SK-N-SH treated with all-trans-retinoic acid at 6 μM for 48 hours (cell line): ENCODE data around the gene VTI1A.

Experiments used
- ATAC-seq: fragments of 200-7000 bp; cut with Tn5 transposase; 3 replicates; pipeline ENCODE4 v1.9.1; 2020; ENCODE audit warnings: mild to moderate bottlenecking, moderate library complexity
- ARNTL ChIP-seq: fragments of 450-650 bp; formaldehyde crosslinking; IDR thresholded peaks from 2 replicates; pipeline ENCODE4 v1.5.0; 2020; ENCODE audit warnings: low read depth, mild to moderate bottlenecking, moderate library complexity, borderline replicate concordance
- BACH2 ChIP-seq: fragments of 250-450 bp; sonication (Bioruptor Pico); IDR thresholded peaks from 2 replicates; pipeline ENCODE4 v1.9.0; 2021; ENCODE audit warnings: mild to moderate bottlenecking, borderline replicate concordance
- ESRRG ChIP-seq: fragments of 250-450 bp; sonication (Bioruptor Pico); IDR thresholded peaks from 2 replicates; pipeline ENCODE4 v1.6.1; 2021; ENCODE audit warnings: mild to moderate bottlenecking
- ISL1 ChIP-seq: fragments of 250-450 bp; sonication (Bioruptor Pico); IDR thresholded peaks from 2 replicates; pipeline ENCODE4 v2.1.2; 2022; ENCODE audit warnings: mild to moderate bottlenecking, moderate library complexity
- OSR1 ChIP-seq: fragments of 250-450 bp; sonication (Bioruptor Pico); IDR thresholded peaks from 2 replicates; pipeline ENCODE4 v1.8.0; 2022; ENCODE audit warnings: moderate library complexity, mild to moderate bottlenecking, inconsistent platforms
- PPARA ChIP-seq: fragments of 250-450 bp; sonication (Bioruptor Pico); IDR thresholded peaks from 2 replicates; pipeline ENCODE4 v1.5.0; 2020; ENCODE audit warnings: mild to moderate bottlenecking, borderline replicate concordance
- SNAI2 ChIP-seq: fragments of 250-450 bp; sonication (Bioruptor Pico); IDR thresholded peaks from 2 replicates; pipeline ENCODE4 v1.5.0; 2020; ENCODE audit warnings: mild to moderate bottlenecking, moderate library complexity
- TOX ChIP-seq: fragments of 250-450 bp; sonication (Bioruptor Pico); IDR thresholded peaks from 2 replicates; pipeline ENCODE4 v1.8.0; 2021; ENCODE audit warnings: mild to moderate bottlenecking, moderate library complexity, borderline replicate concordance
- ZC3H10 ChIP-seq: fragments of 250-450 bp; sonication (Bioruptor Pico); IDR thresholded peaks from 2 replicates; pipeline ENCODE4 v1.5.1; 2021; ENCODE audit warnings: mild to moderate bottlenecking, moderate library complexity
- ZNF70 ChIP-seq: fragments of 450-650 bp; formaldehyde crosslinking; IDR thresholded peaks from 2 replicates; pipeline ENCODE4 v1.5.0; 2020; ENCODE audit warnings: mild to moderate bottlenecking, moderate library complexity
- ZNF8 ChIP-seq: fragments of 450-650 bp; formaldehyde crosslinking; IDR thresholded peaks from 2 replicates; pipeline ENCODE4 v1.5.0; 2020; ENCODE audit warnings: mild to moderate bottlenecking, moderate library complexity
- TF ChIP-seq, protein P1 (sequence below): fragments of 250-450 bp; sonication (Bioruptor Pico); IDR thresholded peaks from 2 replicates; pipeline ENCODE4 v1.5.1; 2021; ENCODE audit warnings: mild to moderate bottlenecking, moderate library complexity
- TF ChIP-seq, protein P2 (sequence below): fragments of 250-450 bp; sonication (Bioruptor Pico); IDR thresholded peaks from 2 replicates; pipeline ENCODE4 v1.5.0; 2020; ENCODE audit warnings: mild to moderate bottlenecking, moderate library complexity
- TF ChIP-seq, protein P3 (sequence below): fragments of 250-450 bp; sonication (Bioruptor Pico); IDR thresholded peaks from 2 replicates; pipeline ENCODE4 v1.8.0; 2020; ENCODE audit warnings: mild to moderate bottlenecking, moderate library complexity, borderline replicate concordance
- TF ChIP-seq, protein P4 (sequence below): fragments of 250-450 bp; sonication (Bioruptor Pico); IDR thresholded peaks from 2 replicates; pipeline ENCODE4 v1.8.0; 2021; ENCODE audit warnings: low read depth, mild to moderate bottlenecking, moderate library complexity, borderline replicate concordance
- TF ChIP-seq, protein P5 (sequence below): fragments of 250-450 bp; sonication (Bioruptor Pico); IDR thresholded peaks from 2 replicates; pipeline ENCODE4 v1.5.1; 2020; ENCODE audit warnings: low read depth, mild to moderate bottlenecking, moderate library complexity

VTI1A gene

DNA sequence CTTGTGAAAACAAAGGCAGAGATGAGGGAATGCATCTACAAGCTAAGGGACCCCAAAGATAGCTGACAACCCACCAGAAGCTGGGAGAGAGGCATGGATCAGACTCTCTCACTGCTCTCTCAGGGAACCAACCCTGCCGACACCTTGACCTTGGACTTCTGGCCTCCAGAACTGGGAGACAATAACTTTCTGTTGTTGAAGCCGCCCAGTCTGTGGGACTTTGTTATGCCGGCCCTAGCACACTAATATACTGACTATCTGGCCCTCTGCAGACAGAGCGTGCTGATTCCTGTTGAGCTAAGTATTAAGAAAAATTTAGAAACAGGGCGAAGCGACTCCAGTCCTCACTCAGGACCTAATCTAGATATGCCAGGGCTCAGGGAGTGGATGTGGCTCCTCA, 358.7 kb downstream of the VTI1A start:
- ATAC-seq: no peak
- no peak for TF ChIP-seq BACH2 (CRISPR knock-in tag)
- TF ChIP-seq, protein P1, sequence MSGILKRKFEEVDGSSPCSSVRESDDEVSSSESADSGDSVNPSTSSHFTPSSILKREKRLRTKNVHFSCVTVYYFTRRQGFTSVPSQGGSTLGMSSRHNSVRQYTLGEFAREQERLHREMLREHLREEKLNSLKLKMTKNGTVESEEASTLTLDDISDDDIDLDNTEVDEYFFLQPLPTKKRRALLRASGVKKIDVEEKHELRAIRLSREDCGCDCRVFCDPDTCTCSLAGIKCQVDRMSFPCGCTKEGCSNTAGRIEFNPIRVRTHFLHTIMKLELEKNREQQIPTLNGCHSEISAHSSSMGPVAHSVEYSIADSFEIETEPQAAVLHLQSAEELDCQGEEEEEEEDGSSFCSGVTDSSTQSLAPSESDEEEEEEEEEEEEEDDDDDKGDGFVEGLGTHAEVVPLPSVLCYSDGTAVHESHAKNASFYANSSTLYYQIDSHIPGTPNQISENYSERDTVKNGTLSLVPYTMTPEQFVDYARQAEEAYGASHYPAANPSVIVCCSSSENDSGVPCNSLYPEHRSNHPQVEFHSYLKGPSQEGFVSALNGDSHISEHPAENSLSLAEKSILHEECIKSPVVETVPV (CRISPR knock-in tag): no peak
- no peak for TF ChIP-seq ZNF8 (CRISPR knock-in tag)
- no peak for TF ChIP-seq ISL1 (CRISPR knock-in tag)
- no peak for TF ChIP-seq SNAI2 (CRISPR knock-in tag)
- TF ChIP-seq, protein P2, sequence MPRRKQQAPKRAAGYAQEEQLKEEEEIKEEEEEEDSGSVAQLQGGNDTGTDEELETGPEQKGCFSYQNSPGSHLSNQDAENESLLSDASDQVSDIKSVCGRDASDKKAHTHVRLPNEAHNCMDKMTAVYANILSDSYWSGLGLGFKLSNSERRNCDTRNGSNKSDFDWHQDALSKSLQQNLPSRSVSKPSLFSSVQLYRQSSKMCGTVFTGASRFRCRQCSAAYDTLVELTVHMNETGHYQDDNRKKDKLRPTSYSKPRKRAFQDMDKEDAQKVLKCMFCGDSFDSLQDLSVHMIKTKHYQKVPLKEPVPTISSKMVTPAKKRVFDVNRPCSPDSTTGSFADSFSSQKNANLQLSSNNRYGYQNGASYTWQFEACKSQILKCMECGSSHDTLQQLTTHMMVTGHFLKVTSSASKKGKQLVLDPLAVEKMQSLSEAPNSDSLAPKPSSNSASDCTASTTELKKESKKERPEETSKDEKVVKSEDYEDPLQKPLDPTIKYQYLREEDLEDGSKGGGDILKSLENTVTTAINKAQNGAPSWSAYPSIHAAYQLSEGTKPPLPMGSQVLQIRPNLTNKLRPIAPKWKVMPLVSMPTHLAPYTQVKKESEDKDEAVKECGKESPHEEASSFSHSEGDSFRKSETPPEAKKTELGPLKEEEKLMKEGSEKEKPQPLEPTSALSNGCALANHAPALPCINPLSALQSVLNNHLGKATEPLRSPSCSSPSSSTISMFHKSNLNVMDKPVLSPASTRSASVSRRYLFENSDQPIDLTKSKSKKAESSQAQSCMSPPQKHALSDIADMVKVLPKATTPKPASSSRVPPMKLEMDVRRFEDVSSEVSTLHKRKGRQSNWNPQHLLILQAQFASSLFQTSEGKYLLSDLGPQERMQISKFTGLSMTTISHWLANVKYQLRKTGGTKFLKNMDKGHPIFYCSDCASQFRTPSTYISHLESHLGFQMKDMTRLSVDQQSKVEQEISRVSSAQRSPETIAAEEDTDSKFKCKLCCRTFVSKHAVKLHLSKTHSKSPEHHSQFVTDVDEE (CRISPR knock-in tag): no peak
- TF ChIP-seq ARNTL (CRISPR knock-in tag): no peak
- TF ChIP-seq, protein P3, sequence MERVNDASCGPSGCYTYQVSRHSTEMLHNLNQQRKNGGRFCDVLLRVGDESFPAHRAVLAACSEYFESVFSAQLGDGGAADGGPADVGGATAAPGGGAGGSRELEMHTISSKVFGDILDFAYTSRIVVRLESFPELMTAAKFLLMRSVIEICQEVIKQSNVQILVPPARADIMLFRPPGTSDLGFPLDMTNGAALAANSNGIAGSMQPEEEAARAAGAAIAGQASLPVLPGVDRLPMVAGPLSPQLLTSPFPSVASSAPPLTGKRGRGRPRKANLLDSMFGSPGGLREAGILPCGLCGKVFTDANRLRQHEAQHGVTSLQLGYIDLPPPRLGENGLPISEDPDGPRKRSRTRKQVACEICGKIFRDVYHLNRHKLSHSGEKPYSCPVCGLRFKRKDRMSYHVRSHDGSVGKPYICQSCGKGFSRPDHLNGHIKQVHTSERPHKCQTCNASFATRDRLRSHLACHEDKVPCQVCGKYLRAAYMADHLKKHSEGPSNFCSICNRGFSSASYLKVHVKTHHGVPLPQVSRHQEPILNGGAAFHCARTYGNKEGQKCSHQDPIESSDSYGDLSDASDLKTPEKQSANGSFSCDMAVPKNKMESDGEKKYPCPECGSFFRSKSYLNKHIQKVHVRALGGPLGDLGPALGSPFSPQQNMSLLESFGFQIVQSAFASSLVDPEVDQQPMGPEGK (CRISPR knock-in tag): no peak
- TF ChIP-seq ESRRG (CRISPR knock-in tag): no peak
- TF ChIP-seq, protein P4, sequence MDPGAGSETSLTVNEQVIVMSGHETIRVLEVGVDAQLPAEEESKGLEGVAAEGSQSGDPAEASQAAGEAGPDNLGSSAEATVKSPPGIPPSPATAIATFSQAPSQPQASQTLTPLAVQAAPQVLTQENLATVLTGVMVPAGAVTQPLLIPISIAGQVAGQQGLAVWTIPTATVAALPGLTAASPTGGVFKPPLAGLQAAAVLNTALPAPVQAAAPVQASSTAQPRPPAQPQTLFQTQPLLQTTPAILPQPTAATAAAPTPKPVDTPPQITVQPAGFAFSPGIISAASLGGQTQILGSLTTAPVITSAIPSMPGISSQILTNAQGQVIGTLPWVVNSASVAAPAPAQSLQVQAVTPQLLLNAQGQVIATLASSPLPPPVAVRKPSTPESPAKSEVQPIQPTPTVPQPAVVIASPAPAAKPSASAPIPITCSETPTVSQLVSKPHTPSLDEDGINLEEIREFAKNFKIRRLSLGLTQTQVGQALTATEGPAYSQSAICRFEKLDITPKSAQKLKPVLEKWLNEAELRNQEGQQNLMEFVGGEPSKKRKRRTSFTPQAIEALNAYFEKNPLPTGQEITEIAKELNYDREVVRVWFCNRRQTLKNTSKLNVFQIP (CRISPR knock-in tag): no peak

DNA sequence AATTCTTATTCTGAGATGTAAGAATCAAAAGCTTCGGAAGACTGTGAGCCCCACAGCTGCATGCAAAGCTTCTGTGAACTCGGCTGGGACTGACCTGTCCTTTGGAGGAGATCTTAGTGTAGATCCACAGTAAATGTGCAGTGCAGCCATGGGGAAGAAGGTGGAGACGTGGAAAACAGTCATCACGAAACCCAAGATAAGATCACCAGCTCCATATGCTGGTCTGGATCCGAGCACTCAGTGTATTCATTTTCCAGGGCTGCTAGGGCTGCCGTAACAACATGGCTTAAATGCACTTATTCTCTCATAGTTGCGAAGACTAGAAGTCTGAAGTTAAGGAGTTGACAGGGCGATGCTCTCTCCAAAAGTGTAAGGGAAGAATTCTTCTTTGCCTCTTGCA, 360.0 kb downstream of the VTI1A start:
- no peak for ATAC-seq
- TF ChIP-seq ISL1 (CRISPR knock-in tag) (no peak), TOX (no peak), OSR1 (no peak), PPARA (no peak), ZNF8 (CRISPR knock-in tag) (no peak), BACH2 (CRISPR knock-in tag) (no peak), ZC3H10 (CRISPR knock-in tag) (no peak), ARNTL (CRISPR knock-in tag) (no peak)
- TF ChIP-seq, protein P4 (CRISPR knock-in tag): no peak
- TF ChIP-seq, protein P1 (CRISPR knock-in tag): no peak

DNA sequence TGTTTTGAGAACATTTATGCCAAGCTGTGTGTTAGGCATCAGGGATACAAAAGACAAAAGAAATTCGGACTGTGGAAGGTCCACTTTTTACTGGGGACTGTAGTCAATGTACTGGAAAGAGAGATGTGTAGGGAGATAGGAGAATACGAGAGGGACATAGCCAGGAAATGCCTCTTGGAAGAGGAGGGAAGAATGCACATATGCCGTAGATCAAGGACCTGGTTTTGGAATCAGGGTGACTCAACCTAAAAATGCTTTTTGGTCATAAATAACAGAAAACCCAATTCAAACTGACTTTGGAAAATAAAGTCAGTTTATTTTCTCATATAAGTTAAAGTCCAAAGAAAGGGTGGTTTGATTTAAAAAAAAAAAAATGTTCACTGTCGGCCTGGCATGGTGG, 362.7 kb downstream of the VTI1A start:
- TF ChIP-seq, protein P5, sequence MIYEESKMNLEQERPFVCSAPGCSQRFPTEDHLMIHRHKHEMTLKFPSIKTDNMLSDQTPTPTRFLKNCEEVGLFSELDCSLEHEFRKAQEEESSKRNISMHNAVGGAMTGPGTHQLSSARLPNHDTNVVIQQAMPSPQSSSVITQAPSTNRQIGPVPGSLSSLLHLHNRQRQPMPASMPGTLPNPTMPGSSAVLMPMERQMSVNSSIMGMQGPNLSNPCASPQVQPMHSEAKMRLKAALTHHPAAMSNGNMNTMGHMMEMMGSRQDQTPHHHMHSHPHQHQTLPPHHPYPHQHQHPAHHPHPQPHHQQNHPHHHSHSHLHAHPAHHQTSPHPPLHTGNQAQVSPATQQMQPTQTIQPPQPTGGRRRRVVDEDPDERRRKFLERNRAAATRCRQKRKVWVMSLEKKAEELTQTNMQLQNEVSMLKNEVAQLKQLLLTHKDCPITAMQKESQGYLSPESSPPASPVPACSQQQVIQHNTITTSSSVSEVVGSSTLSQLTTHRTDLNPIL (CRISPR knock-in tag): no peak
- TF ChIP-seq SNAI2 (CRISPR knock-in tag) (no peak), ZNF70 (CRISPR knock-in tag) (no peak), TOX (no peak)
- TF ChIP-seq, protein P1 (CRISPR knock-in tag): no peak
- ATAC-seq: no peak
